GM23338 (cell line): ENCODE data around the gene DRC3. TPM values are rescaled to one million over a fixed set of nuclear protein-coding genes. Genes with fewer than 3 reads are reported as not detected.
A peak's percentile ranks its signal among the peaks of the same experiment; 100 is the strongest.

Source experiments
- ATAC-seq: fragments of 200-7000 bp; cut with Tn5 transposase; 3 replicates; pipeline ENCODE4 v1.9.1; 2020
- DNase-seq: peaks from one replicate; pipeline ENCODE4 v3.0.0-alpha.2; 2015; ENCODE audit warnings: low spot score
- H2AFZ ChIP-seq: fragments of 200-600 bp; sonication (generic); 2 replicates; pipeline ENCODE4 v1.8.0; 2016; ENCODE audit warnings: antibody characterized with exemption, mild to moderate bottlenecking, moderate library complexity
- H3F3A ChIP-seq: fragments of 200-600 bp; sonication (generic); replicated peaks from 2 replicates; pipeline ENCODE4 v1.8.0; 2017; ENCODE audit warnings: antibody characterized with exemption, mixed run types, low read depth
- H3K27ac ChIP-seq: fragments of 200-600 bp; sonication (generic); 2 replicates; pipeline ENCODE4 v1.6.1; 2016; ENCODE audit warnings: low read depth
- H3K27me3 ChIP-seq: fragments of 200-600 bp; sonication (generic); 2 replicates; pipeline ENCODE4 v1.8.0; 2016; ENCODE audit warnings: mild to moderate bottlenecking, mixed run types, moderate library complexity; ENCODE audit not compliant: insufficient read depth
- H3K36me3 ChIP-seq: fragments of 200-600 bp; sonication (generic); 2 replicates; pipeline ENCODE4 v1.8.0; 2016; ENCODE audit warnings: mild to moderate bottlenecking; ENCODE audit not compliant: insufficient read depth
- H3K4me1 ChIP-seq: fragments of 200-600 bp; sonication (generic); 2 replicates; pipeline ENCODE4 v1.8.0; 2016; ENCODE audit warnings: mild to moderate bottlenecking, moderate library complexity; ENCODE audit not compliant: insufficient read depth
- H3K4me2 ChIP-seq: fragments of 200-600 bp; sonication (generic); 2 replicates; pipeline ENCODE4 v1.7.1; 2017; ENCODE audit warnings: mixed run types
- H3K4me3 ChIP-seq: fragments of 200-600 bp; sonication (generic); 2 replicates; pipeline ENCODE4 v1.6.1; 2016; ENCODE audit warnings: mixed run types
- H3K79me2 ChIP-seq: fragments of 200-600 bp; sonication (generic); replicated peaks from 2 replicates; pipeline ENCODE4 v1.8.0; 2017; ENCODE audit warnings: mild to moderate bottlenecking; ENCODE audit not compliant: insufficient read depth
- H3K9me2 ChIP-seq: fragments of 200-600 bp; sonication (generic); 2 replicates; pipeline ENCODE4 v1.8.0; 2017; ENCODE audit not compliant: insufficient read depth
- H4K20me1 ChIP-seq: fragments of 200-600 bp; sonication (generic); replicated peaks from 2 replicates; pipeline ENCODE4 v1.8.0; 2017; ENCODE audit warnings: mild to moderate bottlenecking; ENCODE audit not compliant: insufficient read depth
- H3K27ac Mint-ChIP-seq: 2 replicates; pipeline ENCODE4 v1.8.0; 2020; ENCODE audit warnings: inconsistent platforms, mild to moderate bottlenecking, moderate library complexity, mixed read lengths
- H3K27me3 Mint-ChIP-seq: 3 replicates; pipeline ENCODE4 v1.8.0; 2022; ENCODE audit warnings: low read depth, mild to moderate bottlenecking, moderate library complexity, mixed read lengths, inconsistent platforms; ENCODE audit not compliant: insufficient read depth, poor library complexity
- H3K36me3 Mint-ChIP-seq: 3 replicates; pipeline ENCODE4 v1.8.0; 2021; ENCODE audit warnings: low read depth, mild to moderate bottlenecking, inconsistent platforms, moderate library complexity, mixed read lengths
- H3K4me1 Mint-ChIP-seq: 3 replicates; pipeline ENCODE4 v1.8.0; 2020; ENCODE audit warnings: mild to moderate bottlenecking, inconsistent platforms, mixed read lengths
- H3K4me3 Mint-ChIP-seq: 3 replicates; pipeline ENCODE4 v1.8.0; 2021; ENCODE audit warnings: moderate library complexity, mild to moderate bottlenecking, inconsistent platforms, mixed read lengths
- H3K9me3 Mint-ChIP-seq: 3 replicates; pipeline ENCODE4 v1.8.0; 2020; ENCODE audit warnings: moderate library complexity, mild to moderate bottlenecking, inconsistent platforms, mixed read lengths
- CTCF ChIP-seq, 2 experiments: fragments of 200-600 bp in 1 of 2; sonication (generic) in 1 of 2; conservative IDR thresholded peaks; 2 replicates each; pipeline versions ENCODE4 v1.5.1 to v1.6.1; 2016 to 2017; ENCODE audit warnings: antibody characterized with exemption in 2 of 2, low read depth in 2 of 2, mild to moderate bottlenecking in 2 of 2, moderate library complexity in 1 of 2
- REST ChIP-seq: IDR thresholded peaks from one replicate; pipeline ENCODE4 v1.6.1; 2018; ENCODE audit warnings: antibody characterized with exemption; ENCODE audit not compliant: unreplicated experiment
- polyA plus RNA-seq: library from polyadenylated mRNA; unstranded; fragments of >200 nt; fragmentation: Nextera tagmentation; extraction: Ambion mirVana; gene quantifications from 2 replicates; pipeline ENCODE4 v1.2.1, GENCODE V29; 2016
- total RNA-seq: library from RNA; depleted of rRNA; stranded (reverse); fragments of >200 nt; shearing (Covaris generic); gene quantifications from 2 replicates; pipeline ENCODE4 v1.2.3, GENCODE V29; 2014

Gene DRC3
- total and polyA plus RNA-seq, 2 experiments from 2014 or later = 1.1 TPM; not detected in 1

GRCh38 chr17:17985555-17985954, 12.9 kb downstream of the DRC3 start:
- no peaks in the 10 kb centered on the region; the same call in 2 of the 3 replicates for H3K4me1 Mint-ChIP-seq

More at GRCh38 chr17:17985555-17985954, 12.9 kb downstream of the DRC3 start:
- Histone ChIP-seq H3K27ac (no peak overlapping the region), H3K4me3 (no peak overlapping the region), H3K4me1 (no peaks in the 10 kb centered on the region), H3K79me2 (no peaks in the 10 kb centered on the region), H3K4me2 (no peak overlapping the region), H2AFZ (no peak overlapping the region), H3F3A (no peaks in the 10 kb centered on the region), H3K36me3 (no peaks in the 10 kb centered on the region), H3K27me3 (no peaks in the 10 kb centered on the region), H3K9me2 (no peaks in the 10 kb centered on the region), H4K20me1 (no peaks in the 10 kb centered on the region)
- Mint-ChIP-seq H3K27ac (no peak overlapping the region), H3K9me3 (no peaks in the 10 kb centered on the region), H3K27me3 (peaks cover 2% of the 10 kb centered on the region), H3K4me3 (no peak overlapping the region), H3K36me3 (no peaks in the 10 kb centered on the region)
- TF ChIP-seq REST = no peak
- peak; percentile 45 to 71 for TF ChIP-seq CTCF (conservative IDR thresholded peaks at IDR 0.05; ENCODE audit: low read depth in 2 of 2)
- peak; percentile 52 for DNase-seq
- ATAC-seq = peak; percentile 70
